Loucy (cell line): ENCODE measurements around the gene ABHD14A.

Source experiments
- CTCF ChIP-seq: fragments of 200-600 bp; sonication (generic); conservative IDR thresholded peaks from 2 replicates; pipeline ENCODE4 v1.5.1; 2014; ENCODE audit warnings: mild to moderate bottlenecking, antibody characterized with exemption, low read length
- EZH2phosphoT487 ChIP-seq: fragments of 200-600 bp; IDR thresholded peaks from 2 replicates; pipeline ENCODE4 v1.6.1; 2018; ENCODE audit warnings: antibody characterized with exemption, mild to moderate bottlenecking, moderate library complexity, borderline replicate concordance

GRCh38 chr3:51954105-51954504, 20.8 kb upstream of the ABHD14A start:
- TF ChIP-seq CTCF, result no peak
- TF ChIP-seq EZH2phosphoT487, result no peak
